ENCODE measurements around the gene CARMIL3.
"Not testable (repeated sequence)": the region's sequence is repeated elsewhere in the genome, so short reads cannot be mapped to it uniquely, and the experiment has no call there.

CARMIL3 gene

GRCh38 chr14:24096545-24097181 lies 44.9 kb downstream of the CARMIL3 start:
- DNase-seq (ENCODE audit: low spot score): no peak

- DNase-seq (ENCODE audit: low spot score): no peak
Observed at GRCh38 chr14:24098229-24098926, 46.6 kb downstream of the CARMIL3 start.

- DNase-seq (ENCODE audit: low spot score): no peak
Observed at GRCh38 chr14:24098927-24099813, 47.4 kb downstream of the CARMIL3 start.

GRCh38 chr14:24100197-24100981 lies 48.6 kb downstream of the CARMIL3 start:
- no peak for DNase-seq (ENCODE audit: low spot score)

- no peak for DNase-seq (ENCODE audit: low spot score)
Observed at GRCh38 chr14:24100982-24101494, 49.2 kb downstream of the CARMIL3 start.

GRCh38 chr14:24102357-24103048 lies 50.7 kb downstream of the CARMIL3 start:
- DNase-seq (ENCODE audit: low spot score): no peak

GRCh38 chr14:24103451-24103850 lies 51.6 kb downstream of the CARMIL3 start:
- DNase-seq (ENCODE audit: low spot score): no peak

- not testable (repeated sequence) for DNase-seq (ENCODE audit: low spot score)
Observed at GRCh38 chr14:24105609-24106239, 53.9 kb downstream of the CARMIL3 start.

- no peak for DNase-seq (ENCODE audit: low spot score)
Observed at GRCh38 chr14:24106672-24107271, 55.0 kb downstream of the CARMIL3 start.

GRCh38 chr14:24108336-24108874 lies 56.6 kb downstream of the CARMIL3 start:
- no peak for DNase-seq (ENCODE audit: low spot score)

- no peak for DNase-seq (ENCODE audit: low spot score)
Observed at GRCh38 chr14:24110060-24110459, 58.3 kb downstream of the CARMIL3 start.

GRCh38 chr14:24110523-24110922 lies 58.7 kb downstream of the CARMIL3 start:
- DNase-seq (ENCODE audit: low spot score): no peak

GRCh38 chr14:24113379-24113800 lies 61.6 kb downstream of the CARMIL3 start:
- DNase-seq (ENCODE audit: low spot score): no peak

GRCh38 chr14:24113801-24114531 lies 62.2 kb downstream of the CARMIL3 start:
- peak; percentile 96 for DNase-seq (ENCODE audit: low spot score)

- DNase-seq (ENCODE audit: low spot score): peak; percentile 100
Observed at GRCh38 chr14:24114532-24115421, 63.0 kb downstream of the CARMIL3 start, which contains the start of the genes DCAF11 and NRL. DCAF11 (plus strand) TSS chr14:24114777; CDS start chr14:24115595, 818 bp downstream. NRL (minus strand) TSS chr14:24114949; CDS start chr14:24082848, 32,101 bp downstream.

- DNase-seq (ENCODE audit: low spot score): no peak
Observed at GRCh38 chr14:24115422-24116127, 63.8 kb downstream of the CARMIL3 start.

GRCh38 chr14:24116128-24116814 lies 64.5 kb downstream of the CARMIL3 start:
- no peak for DNase-seq (ENCODE audit: low spot score)
